GM12872 (cell line): ENCODE data around the gene PTPRT.

Source experiments
- TF ChIP-seq, protein P1 (sequence below): IDR thresholded peaks from 3 replicates; pipeline ENCODE4 v1.5.1; 2011; ENCODE audit warnings: low read depth, mild to moderate bottlenecking, low read length, moderate library complexity; ENCODE audit not compliant: insufficient read depth

The PTPRT gene

DNA sequence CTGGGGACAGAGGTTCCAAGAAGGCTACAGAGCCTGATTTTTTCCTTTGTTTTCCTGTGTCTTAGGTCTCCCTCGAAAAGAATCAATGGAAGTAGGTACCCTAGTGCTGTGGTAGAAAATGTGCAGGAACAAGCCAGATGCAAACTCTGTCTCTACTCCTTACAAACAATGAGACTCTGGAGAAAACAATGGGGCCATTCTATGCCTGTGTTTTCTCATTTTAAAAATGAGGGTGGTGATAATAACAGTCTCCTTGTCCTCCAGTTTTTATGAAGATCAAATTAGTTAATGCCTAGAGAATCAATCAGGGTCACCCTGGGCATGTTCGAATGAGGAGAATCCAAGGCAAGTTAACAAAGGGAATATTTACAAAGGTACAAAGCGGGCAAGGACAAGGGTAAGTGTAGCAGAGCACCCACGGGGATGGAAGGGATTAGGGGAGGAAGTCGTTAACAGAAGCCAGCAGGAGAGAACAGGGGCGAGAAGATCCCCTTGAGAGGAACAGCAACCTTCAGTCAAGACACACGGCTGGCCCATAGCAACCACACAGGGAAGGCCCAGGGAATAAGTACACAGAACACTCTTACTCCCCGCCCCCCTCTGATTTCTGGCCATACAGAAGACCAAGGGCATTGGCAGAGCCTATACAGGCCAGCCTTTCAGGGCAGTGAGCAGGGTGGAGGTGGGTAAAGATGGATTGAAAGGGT, 342.8 kb downstream of the PTPRT start:
- TF ChIP-seq, protein P1, sequence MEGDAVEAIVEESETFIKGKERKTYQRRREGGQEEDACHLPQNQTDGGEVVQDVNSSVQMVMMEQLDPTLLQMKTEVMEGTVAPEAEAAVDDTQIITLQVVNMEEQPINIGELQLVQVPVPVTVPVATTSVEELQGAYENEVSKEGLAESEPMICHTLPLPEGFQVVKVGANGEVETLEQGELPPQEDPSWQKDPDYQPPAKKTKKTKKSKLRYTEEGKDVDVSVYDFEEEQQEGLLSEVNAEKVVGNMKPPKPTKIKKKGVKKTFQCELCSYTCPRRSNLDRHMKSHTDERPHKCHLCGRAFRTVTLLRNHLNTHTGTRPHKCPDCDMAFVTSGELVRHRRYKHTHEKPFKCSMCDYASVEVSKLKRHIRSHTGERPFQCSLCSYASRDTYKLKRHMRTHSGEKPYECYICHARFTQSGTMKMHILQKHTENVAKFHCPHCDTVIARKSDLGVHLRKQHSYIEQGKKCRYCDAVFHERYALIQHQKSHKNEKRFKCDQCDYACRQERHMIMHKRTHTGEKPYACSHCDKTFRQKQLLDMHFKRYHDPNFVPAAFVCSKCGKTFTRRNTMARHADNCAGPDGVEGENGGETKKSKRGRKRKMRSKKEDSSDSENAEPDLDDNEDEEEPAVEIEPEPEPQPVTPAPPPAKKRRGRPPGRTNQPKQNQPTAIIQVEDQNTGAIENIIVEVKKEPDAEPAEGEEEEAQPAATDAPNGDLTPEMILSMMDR = no peak

DNA sequence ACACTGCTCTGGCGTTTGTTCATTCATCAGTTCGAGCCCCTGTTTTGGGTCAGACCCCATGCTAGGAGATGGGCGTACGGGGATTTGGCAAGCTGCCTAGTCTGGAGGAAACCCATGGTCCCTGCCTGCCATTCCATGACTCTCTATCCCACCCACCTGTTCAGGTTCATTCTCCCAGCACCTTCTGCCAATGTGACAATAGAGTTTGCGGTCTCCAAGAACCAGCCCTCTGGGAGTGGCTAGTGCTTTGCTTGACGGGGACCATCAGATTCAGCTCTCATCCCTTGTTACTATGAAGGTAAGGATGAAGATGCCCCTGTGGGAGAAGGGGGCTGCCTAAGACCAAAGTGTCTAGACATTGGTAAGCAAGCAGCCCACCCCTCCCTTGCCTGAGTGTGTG, 345.0 kb downstream of the PTPRT start:
- TF ChIP-seq, protein P1 = no peak

DNA sequence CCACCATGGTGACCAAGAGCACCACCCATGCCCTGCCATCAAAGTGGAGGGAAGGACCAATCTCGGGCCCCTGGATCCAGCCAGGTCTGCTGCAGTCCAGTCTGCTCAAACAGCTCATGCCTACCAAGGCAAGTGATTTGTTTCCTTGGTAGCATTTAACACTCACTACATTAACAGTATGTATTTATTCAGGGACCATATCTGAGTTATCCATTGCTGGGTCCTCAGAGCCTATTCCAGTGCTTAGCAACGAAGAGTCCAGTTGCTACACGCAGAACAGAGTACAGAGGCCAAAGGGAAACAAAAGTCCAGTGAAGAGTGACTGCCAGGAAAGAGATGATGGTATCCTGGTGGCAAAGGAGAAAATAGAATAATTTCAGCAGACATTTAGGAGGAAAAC, 352.2 kb downstream of the PTPRT start:
- TF ChIP-seq, protein P1 = no peak

DNA sequence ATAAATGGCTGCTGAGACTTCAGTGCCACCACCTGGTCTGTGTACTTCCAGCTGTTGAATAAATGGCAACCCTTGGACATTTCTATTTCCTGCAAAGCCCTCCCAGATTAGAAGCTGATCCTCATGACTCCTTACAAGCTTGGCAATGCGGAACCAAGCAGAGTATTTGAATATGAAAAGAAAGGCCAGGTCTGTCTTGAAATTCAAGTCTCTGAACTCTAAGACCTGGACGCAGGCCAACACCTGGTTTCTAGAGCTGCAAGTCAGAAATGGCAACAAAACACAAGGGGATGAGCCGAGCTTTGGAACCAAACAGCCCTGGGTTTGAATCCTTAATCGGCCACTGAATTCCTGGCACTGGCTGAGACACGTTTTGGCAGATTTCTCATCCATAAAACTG, 353.4 kb downstream of the PTPRT start:
- TF ChIP-seq, protein P1 = no peak

DNA sequence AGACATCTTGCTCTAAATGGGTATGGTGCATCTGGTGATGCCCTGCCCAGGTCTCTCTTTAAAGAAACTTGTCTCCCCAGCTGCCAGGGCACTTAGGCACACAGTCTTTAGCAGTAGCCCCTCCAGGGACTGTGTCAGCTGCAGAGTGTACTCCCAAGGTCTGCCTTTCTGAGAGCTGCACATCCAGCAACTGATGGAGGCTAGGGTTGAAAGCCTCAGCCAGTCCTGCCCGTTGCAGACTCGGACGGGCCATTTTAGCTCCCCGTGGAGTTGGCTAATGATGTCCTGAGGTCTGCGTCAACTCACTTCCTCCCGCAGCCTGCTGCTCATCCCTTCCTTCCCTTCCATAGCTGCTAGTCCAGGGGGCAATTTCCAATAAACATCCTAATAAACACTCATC, 381.8 kb downstream of the PTPRT start:
- TF ChIP-seq, protein P1 = no peak

DNA sequence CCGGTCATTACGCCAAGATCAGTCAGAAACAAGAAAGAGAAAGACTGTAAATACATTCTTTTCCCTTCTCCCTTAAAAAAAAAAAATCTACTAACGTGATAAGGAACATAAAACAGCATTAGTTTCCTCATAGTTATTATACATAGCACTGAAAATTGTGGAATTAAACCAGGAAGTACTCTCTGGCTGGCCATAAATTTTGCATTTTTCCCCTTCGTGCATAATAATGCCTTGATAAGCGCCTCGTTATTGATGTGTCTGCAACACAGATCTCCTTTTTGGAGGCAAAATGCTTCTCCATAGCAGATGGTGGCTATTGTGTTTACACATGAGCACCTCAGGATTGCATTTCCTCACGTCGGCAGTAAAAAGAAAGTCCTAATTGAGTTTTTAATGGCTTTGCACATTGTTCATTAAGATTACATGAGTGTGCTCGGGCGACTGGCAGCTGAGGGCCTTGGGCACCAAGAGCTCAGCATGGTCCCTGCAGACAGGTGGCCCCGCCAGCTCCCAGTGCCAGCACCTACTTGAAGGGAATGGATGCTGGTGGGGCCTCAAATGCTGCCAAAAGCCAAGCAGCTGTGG, 394.5 kb downstream of the PTPRT start:
- TF ChIP-seq, protein P1 = no peak

DNA sequence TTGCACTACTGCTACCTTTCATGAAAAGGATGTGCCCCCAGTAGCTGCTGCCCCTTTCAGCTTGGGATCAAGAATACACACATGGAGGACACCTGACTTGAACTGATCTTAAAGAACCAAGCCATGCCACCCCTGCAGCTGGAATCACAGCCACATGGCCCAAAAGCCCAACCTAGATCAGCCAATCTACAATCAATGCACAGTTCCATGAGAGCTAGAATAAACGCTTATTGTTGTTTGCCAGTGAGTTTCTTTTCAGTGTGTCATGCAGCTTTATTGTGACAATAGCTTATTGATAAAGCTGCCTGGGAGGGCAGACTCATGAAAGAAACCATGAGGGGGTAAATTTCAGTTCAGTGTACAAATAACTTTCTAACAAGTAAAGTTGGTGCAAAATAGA, 397.7 kb downstream of the PTPRT start:
- TF ChIP-seq, protein P1 = no peak
